Mesendoderm (in vitro differentiated cells): Measurements from ENCODE around the gene CA11.
A peak's percentile ranks its signal among the peaks of the same experiment; 100 is the strongest.

Source experiments
- DNase-seq: peaks from one replicate; pipeline ENCODE4 v3.0.0; 2013
- H2AK5ac ChIP-seq: 2 replicates; pipeline ENCODE4 v1.6.1; 2013; ENCODE audit warnings: low read length, inconsistent platforms
- H2BK120ac ChIP-seq: 2 replicates; pipeline ENCODE4 v1.6.1; 2013; ENCODE audit warnings: low read depth, mild to moderate bottlenecking, low read length, moderate library complexity, mixed read lengths
- H2BK15ac ChIP-seq: replicated peaks from 2 replicates; pipeline ENCODE4 v1.6.1; 2013; ENCODE audit warnings: low read depth, mild to moderate bottlenecking, moderate library complexity
- H2BK5ac ChIP-seq: 2 replicates; pipeline ENCODE4 v1.6.1; 2013; ENCODE audit warnings: low read length, inconsistent platforms
- H3K18ac ChIP-seq: 2 replicates; pipeline ENCODE4 v1.6.1; 2013; ENCODE audit warnings: mild to moderate bottlenecking, low read length, mixed read lengths
- H3K23ac ChIP-seq: one replicate; pipeline ENCODE4 v1.6.1; 2013; ENCODE audit warnings: low read length
- H3K27ac ChIP-seq: 2 replicates; pipeline ENCODE4 v1.5.1; 2013; ENCODE audit warnings: low read depth, mild to moderate bottlenecking, inconsistent platforms, low read length, moderate library complexity
- H3K27me3 ChIP-seq: 2 replicates; pipeline ENCODE4 v1.6.1; 2013; ENCODE audit warnings: low read length, control low read depth, mild to moderate bottlenecking, inconsistent platforms; ENCODE audit not compliant: insufficient read depth, poor library complexity
- H3K36me3 ChIP-seq: 2 replicates; pipeline ENCODE4 v1.6.1; 2013; ENCODE audit warnings: low read length, inconsistent platforms; ENCODE audit not compliant: control insufficient read depth, insufficient read depth
- H3K4ac ChIP-seq: one replicate; pipeline ENCODE4 v1.6.1; 2013; ENCODE audit warnings: low read depth, mild to moderate bottlenecking, low read length, moderate library complexity
- H3K4me1 ChIP-seq: 2 replicates; pipeline ENCODE4 v1.6.1; 2013; ENCODE audit warnings: low read depth, low read length, inconsistent platforms; ENCODE audit not compliant: control insufficient read depth
- H3K4me2 ChIP-seq: 2 replicates; pipeline ENCODE4 v1.6.1; 2013; ENCODE audit warnings: low read length
- H3K4me3 ChIP-seq: 2 replicates; pipeline ENCODE4 v1.5.1; 2013; ENCODE audit warnings: mild to moderate bottlenecking, low read length
- H3K56ac ChIP-seq: one replicate; pipeline ENCODE4 v1.6.1; 2013; ENCODE audit warnings: low read length
- H3K79me1 ChIP-seq: 2 replicates; pipeline ENCODE4 v1.6.1; 2013; ENCODE audit warnings: low read length, inconsistent platforms
- H3K79me2 ChIP-seq: 2 replicates; pipeline ENCODE4 v1.6.1; 2013; ENCODE audit warnings: mild to moderate bottlenecking, low read length; ENCODE audit not compliant: control insufficient read depth, insufficient read depth
- H3K9ac ChIP-seq: 2 replicates; pipeline ENCODE4 v1.6.1; 2013; ENCODE audit warnings: low read length, inconsistent platforms
- H4K5ac ChIP-seq: one replicate; pipeline ENCODE4 v1.6.1; 2013; ENCODE audit warnings: low read length
- H4K8ac ChIP-seq: one replicate; pipeline ENCODE4 v1.6.1; 2013; ENCODE audit warnings: low read depth, mild to moderate bottlenecking, control low read depth, low read length, moderate library complexity
- WGBS: extraction: QIAGEN DNeasy Blood & Tissue Kit; methylation state at CpG from one replicate; pipeline ENCODE4 v1.1.7; 2013; ENCODE audit warnings: low lambda C conversion rate, missing lambda C conversion rate; ENCODE audit not compliant: insufficient coverage; ENCODE audit errors: extremely low coverage; 5-methylcytosine and 5-hydroxymethylcytosine counted together

The CA11 gene

DNA sequence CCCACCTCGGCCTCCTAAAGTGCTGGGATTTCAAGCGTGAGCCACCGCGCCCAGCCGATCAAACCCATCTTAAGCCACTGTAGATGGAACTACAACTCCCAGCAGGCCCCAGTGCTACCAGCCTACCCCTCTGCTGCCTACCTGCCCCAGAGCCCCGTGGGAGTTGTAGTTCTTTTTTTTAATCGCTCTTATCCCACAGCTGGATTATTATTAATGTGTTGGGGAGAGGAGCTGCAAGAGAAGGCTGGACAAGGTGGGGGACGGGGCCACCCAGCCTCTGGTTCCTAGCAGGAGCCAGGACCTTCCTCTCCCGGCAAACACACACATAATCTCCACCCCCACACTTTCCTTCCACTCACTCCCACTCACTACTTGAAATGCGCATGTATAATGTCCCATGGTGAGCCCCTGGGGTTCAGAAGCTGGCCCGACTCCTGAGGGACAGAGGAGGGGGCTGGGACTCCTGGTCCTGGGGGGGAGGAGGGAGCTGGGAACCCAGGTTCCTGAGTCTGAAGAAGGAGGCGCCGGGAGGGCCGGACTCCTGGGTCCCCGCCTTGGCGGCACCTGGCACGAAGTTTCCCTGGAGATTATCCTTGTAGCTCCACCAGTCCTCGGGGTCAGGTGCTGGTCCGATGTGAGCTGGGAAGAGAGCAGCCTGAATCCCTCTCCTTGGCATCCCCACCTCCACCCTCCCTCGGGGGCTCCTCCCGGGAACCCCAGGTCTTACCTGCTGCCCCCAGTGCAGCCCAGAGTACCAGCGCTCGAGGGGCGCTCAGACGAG, 958 bp downstream of the CA11 start:
- no CpG with 5 or more reads among the region's 25 CpGs for WGBS
- no peaks in the 10 kb centered on the region for H3K79me1 ChIP-seq
- DNase-seq: peak; percentile 88

DNA sequence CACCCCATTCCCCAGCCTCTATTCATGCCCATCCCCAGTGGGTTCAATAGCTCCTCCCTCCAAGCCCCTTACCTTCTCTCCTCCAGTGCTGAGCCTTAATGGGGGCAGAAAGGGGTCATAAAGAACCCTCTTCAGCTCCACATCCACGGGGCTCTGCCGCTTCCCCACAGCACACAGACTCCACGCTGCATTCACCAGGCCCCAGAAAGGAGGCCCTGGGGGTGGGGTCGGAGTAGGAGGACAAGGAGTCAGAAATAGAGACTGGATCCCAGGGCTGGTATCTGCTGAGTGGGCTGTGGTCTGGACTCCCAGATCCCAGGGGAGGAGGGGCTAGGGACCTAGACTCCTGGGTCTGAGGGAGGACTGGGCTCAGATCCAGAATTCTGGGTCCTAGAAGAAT, 1.6 kb downstream of the CA11 start:
- H3K27ac ChIP-seq: no peak overlapping the region
- no peaks in the 10 kb centered on the region for H3K79me1 ChIP-seq
- H2BK15ac ChIP-seq: no peak overlapping the region
- H2BK5ac ChIP-seq: no peak overlapping the region
- H3K27me3 ChIP-seq: no peaks in the 10 kb centered on the region
- no peak overlapping the region for H3K4me2 ChIP-seq
- H3K9ac ChIP-seq: peak overlapping the region; percentile 22
- no peak overlapping the region for H3K56ac ChIP-seq
- H2AK5ac ChIP-seq: no peak overlapping the region
- H3K18ac ChIP-seq: no peak overlapping the region
- DNase-seq: no peak
- no peak overlapping the region for H3K23ac ChIP-seq
- no peak overlapping the region for H4K5ac ChIP-seq
- no peaks in the 10 kb centered on the region for H3K36me3 ChIP-seq
- H3K4ac ChIP-seq: no peak overlapping the region
- H2BK120ac ChIP-seq: no peak overlapping the region
- WGBS: no CpG with 5 or more reads among the region's 4 CpGs
- no peak overlapping the region for H3K4me3 ChIP-seq
- no peaks in the 10 kb centered on the region for H3K79me2 ChIP-seq
- no peak overlapping the region for H4K8ac ChIP-seq
- H3K4me1 ChIP-seq: no peaks in the 10 kb centered on the region

More for the DNA sequence above, 958 bp downstream of the CA11 start:
- peak overlapping the region; percentile 19 for H3K18ac ChIP-seq
- H3K56ac ChIP-seq: peak overlapping the region; percentile 79
- H3K4ac ChIP-seq: no peak overlapping the region
- no peak overlapping the region for H3K23ac ChIP-seq
- H4K8ac ChIP-seq: no peak overlapping the region
- H2BK120ac ChIP-seq: peak overlapping the region; percentile 2
- no peak overlapping the region for H2BK5ac ChIP-seq
- peak overlapping the region; percentile 69 for H3K9ac ChIP-seq
- peak overlapping the region; percentile 96 for H3K4me2 ChIP-seq
- H3K79me2 ChIP-seq: no peaks in the 10 kb centered on the region
- H3K4me1 ChIP-seq: no peaks in the 10 kb centered on the region
- H4K5ac ChIP-seq: no peak overlapping the region
- H3K4me3 ChIP-seq: peak overlapping the region; percentile 13
- H3K27me3 ChIP-seq: no peaks in the 10 kb centered on the region
- H3K36me3 ChIP-seq: no peaks in the 10 kb centered on the region
- H3K27ac ChIP-seq: peak overlapping the region; percentile 55
- no peak overlapping the region for H2AK5ac ChIP-seq
- H2BK15ac ChIP-seq: no peak overlapping the region

DNA sequence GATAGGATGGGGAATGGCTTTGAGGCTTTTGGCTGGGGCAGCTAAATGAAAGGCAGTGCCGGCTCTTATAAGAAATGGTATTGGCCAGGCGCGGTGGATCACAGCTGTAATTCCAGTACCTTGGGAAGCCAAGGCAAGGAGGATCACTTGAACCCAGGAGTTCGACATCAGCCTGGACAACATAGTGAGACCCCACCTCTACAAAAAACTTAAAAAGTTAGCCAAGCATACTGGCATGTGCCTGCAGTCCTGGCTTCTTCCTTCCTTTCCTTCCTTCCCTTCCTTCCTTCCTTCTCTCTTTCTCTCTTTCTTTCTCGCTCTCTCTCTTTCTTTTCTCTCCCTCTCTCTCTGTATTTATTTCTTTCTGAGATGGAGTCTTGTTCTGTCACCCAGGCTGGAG, 3.1 kb downstream of the CA11 start:
- DNase-seq: no peak
- no peak overlapping the region for H2BK120ac ChIP-seq
- no peak overlapping the region for H2BK15ac ChIP-seq
- H3K4me1 ChIP-seq: peaks cover 4% of the 10 kb centered on the region
- H3K56ac ChIP-seq: no peak overlapping the region
- no peak overlapping the region for H4K5ac ChIP-seq
- no peak overlapping the region for H3K18ac ChIP-seq
- no peak overlapping the region for H3K4me2 ChIP-seq
- H3K36me3 ChIP-seq: no peaks in the 10 kb centered on the region
- H4K8ac ChIP-seq: no peak overlapping the region
- WGBS: no CpG with 5 or more reads among the region's 5 CpGs
- no peak overlapping the region for H2AK5ac ChIP-seq
- H3K4ac ChIP-seq: no peak overlapping the region
- H3K79me1 ChIP-seq: no peaks in the 10 kb centered on the region
- H3K23ac ChIP-seq: no peak overlapping the region
- no peak overlapping the region for H2BK5ac ChIP-seq
- H3K9ac ChIP-seq: no peak overlapping the region
- H3K27me3 ChIP-seq: no peaks in the 10 kb centered on the region
- no peak overlapping the region for H3K27ac ChIP-seq
- H3K79me2 ChIP-seq: no peaks in the 10 kb centered on the region
- no peak overlapping the region for H3K4me3 ChIP-seq

DNA sequence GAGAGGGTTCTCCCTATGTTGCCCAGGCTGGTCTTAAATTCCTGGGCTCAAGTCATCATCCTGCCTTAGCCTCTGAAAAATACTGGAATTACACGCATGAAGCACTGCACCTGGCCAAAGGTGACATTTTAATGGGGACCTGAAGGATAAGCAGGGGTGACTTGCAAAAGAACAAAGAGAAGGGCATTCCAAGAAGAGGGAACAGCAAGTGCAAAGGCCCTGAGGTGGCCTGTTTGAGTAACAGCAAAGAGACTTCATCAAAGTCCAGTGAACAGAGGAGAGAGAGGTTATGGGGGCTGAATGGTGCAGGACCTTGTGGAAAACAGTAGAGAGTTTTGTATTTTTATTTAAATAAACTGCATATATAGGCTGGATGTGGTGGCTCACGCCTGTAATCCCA, 4.1 kb downstream of the CA11 start:
- DNase-seq: no peak
- no peak overlapping the region for H2BK120ac ChIP-seq
- H3K79me1 ChIP-seq: no peaks in the 10 kb centered on the region
- no peak overlapping the region for H4K8ac ChIP-seq
- no peaks in the 10 kb centered on the region for H3K36me3 ChIP-seq
- H3K27ac ChIP-seq: no peak overlapping the region
- H3K4me1 ChIP-seq: peaks cover 4% of the 10 kb centered on the region
- no peak overlapping the region for H3K4me3 ChIP-seq
- no peak overlapping the region for H3K18ac ChIP-seq
- H3K4me2 ChIP-seq: no peak overlapping the region
- H3K4ac ChIP-seq: no peak overlapping the region
- H4K5ac ChIP-seq: no peak overlapping the region
- no peak overlapping the region for H2BK5ac ChIP-seq
- no CpG with 5 or more reads among the region's 2 CpGs for WGBS
- H2AK5ac ChIP-seq: no peak overlapping the region
- H3K27me3 ChIP-seq: no peaks in the 10 kb centered on the region
- H3K79me2 ChIP-seq: no peaks in the 10 kb centered on the region
- no peak overlapping the region for H3K23ac ChIP-seq
- no peak overlapping the region for H3K9ac ChIP-seq
- H3K56ac ChIP-seq: no peak overlapping the region
- no peak overlapping the region for H2BK15ac ChIP-seq

DNA sequence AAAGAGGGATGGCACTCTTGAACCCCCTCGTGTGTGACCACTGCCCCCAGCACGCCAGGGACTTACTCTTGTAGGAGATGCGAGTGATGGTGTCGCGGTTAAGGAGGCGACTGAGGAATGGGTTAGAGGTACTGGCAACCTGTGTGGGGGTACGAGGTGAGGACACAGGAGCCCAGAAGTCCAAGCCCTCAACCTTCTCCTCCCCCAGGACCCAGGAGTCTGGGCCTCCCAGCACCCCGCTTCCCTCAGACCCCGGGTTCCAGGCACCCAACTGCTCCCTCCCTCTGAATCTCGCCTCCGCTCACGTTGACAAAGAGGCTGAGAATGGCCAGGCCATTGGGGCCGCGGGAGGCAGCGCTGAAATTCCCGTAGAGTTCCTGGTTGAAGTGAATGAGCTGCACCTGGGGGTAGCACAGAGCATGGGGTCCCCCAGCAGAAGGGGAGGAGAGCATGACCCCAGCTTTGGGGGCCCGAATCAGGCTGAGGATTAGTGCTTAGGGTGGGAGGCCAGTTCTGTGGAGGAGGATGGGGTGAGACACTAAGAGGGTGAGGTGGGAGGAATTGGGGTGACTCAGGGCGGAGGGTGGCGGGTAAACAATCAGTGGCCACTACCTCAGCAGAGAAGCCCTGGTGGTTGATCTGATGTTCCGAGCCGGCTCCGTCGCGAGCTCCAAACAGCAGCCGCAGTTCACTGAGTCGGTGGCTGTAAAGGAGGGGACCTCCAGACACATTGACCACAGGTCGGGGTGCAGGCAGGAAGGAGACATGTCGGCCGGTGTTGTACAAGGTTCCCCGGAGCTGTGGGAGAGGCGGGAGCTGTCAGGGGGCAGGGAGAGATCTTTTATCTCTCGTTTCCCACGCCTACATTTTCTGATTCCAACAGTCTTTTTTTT, 6.3 kb downstream of the CA11 start:
- Histone ChIP-seq H3K4me1 (peaks cover 7% of the 10 kb centered on the region), H3K4me2 (no peak overlapping the region), H2BK15ac (no peak overlapping the region), H3K4me3 (no peak overlapping the region), H3K79me1 (no peaks in the 10 kb centered on the region), H3K79me2 (no peaks in the 10 kb centered on the region), H3K27me3 (peaks cover 9% of the 10 kb centered on the region), H2BK5ac (no peak overlapping the region), H3K56ac (no peak overlapping the region), H3K18ac (no peak overlapping the region), H3K9ac (no peak overlapping the region), H3K36me3 (no peaks in the 10 kb centered on the region), H4K5ac (no peak overlapping the region), H2AK5ac (no peak overlapping the region), H3K23ac (no peak overlapping the region), H4K8ac (no peak overlapping the region), H3K4ac (no peak overlapping the region), H3K27ac (no peak overlapping the region), H2BK120ac (no peak overlapping the region)
- DNase-seq: no peak
- WGBS: no CpG with 5 or more reads among the region's 33 CpGs
